K562 (cell line): ENCODE measurements around the gene HSD17B12. TPM values are rescaled to one million over a fixed set of nuclear protein-coding genes. Genes with fewer than 3 reads are reported as not detected.

Experiments
- ATAC-seq: fragments of 200-7000 bp; cut with Tn5 transposase; 3 replicates; pipeline ENCODE4 v1.9.1; 2020; ENCODE audit warnings: moderate library complexity
- BruUV-seq: library from RNA; stranded (reverse); fragments of 400-500 nt; replicated peaks from 2 replicates; lab custom pipeline; 2021; lab: Mats Ljungman, UMichigan
- CTCF ChIA-PET: fragments of 300-600 bp; formaldehyde crosslinking; extraction: SDS; loops from one replicate; lab custom pipeline; 2021; ENCODE audit warnings: low intra/inter-chr PET ratio; lab: Yijun Ruan, JAX
- POLR2A ChIA-PET: fragments of 300-600, 350-650 bp; sonication (Branson Sonifier 250); formaldehyde crosslinking; extraction: SDS; loops from one replicate; lab custom pipeline; 2021; ENCODE audit warnings: antibody characterized with exemption, inconsistent platforms; lab: Yijun Ruan, JAX
- DNase-seq, 4 experiments: peaks; one replicate each; pipeline versions ENCODE4 v3.0.0 to v3.0.0-alpha.2; 2011 to 2018; ENCODE audit warnings: low spot score in 3 of 4, mixed read lengths in 3 of 4; ENCODE audit errors: extremely low read depth in 1 of 4
- FAIRE-seq: peaks from 2 replicates; lab custom pipeline; 2011; peaks lifted over from hg19 to GRCh38; lab: Jason Lieb, UNC
- H2AFZ ChIP-seq: 2 replicates; pipeline ENCODE4 v1.6.0; 2011; ENCODE audit warnings: low read depth, low read length, control low read depth, inconsistent platforms
- H3K27ac ChIP-seq: fragments of 200-600 bp; 3 replicates; pipeline ENCODE4 v1.8.0; 2011; ENCODE audit warnings: low read depth, mild to moderate bottlenecking, control low read depth, inconsistent platforms, low read length, moderate library complexity, mixed read lengths; ENCODE audit errors: extremely low read depth
- H3K27me3 ChIP-seq, 2 experiments: fragments of 300-600 bp in 1 of 2; 2 replicates in 1 of 2; 3 replicates in 1 of 2; pipeline versions ENCODE4 v1.6.0 to v1.8.0; 2011; ENCODE audit warnings: inconsistent platforms in 2 of 2, low read length in 2 of 2, mild to moderate bottlenecking in 1 of 2, mixed read lengths in 1 of 2, moderate library complexity in 1 of 2; ENCODE audit not compliant: control insufficient read depth in 2 of 2, insufficient read depth in 2 of 2
- H3K36me3 ChIP-seq: fragments of 300-600 bp; 3 replicates; pipeline ENCODE4 v1.8.0; 2011; ENCODE audit warnings: mild to moderate bottlenecking, low read length, inconsistent platforms; ENCODE audit not compliant: control insufficient read depth, insufficient read depth
- H3K4me1 ChIP-seq, 2 experiments: fragments of 200-600 bp in 1 of 2; replicated peaks in 1 of 2; 2 replicates in 1 of 2; 3 replicates in 1 of 2; pipeline versions ENCODE4 v1.5.1 to v1.8.0; 2011; ENCODE audit warnings: inconsistent platforms in 2 of 2, low read length in 2 of 2, mild to moderate bottlenecking in 1 of 2, mixed read lengths in 1 of 2, moderate library complexity in 1 of 2; ENCODE audit not compliant: control insufficient read depth in 2 of 2, insufficient read depth in 2 of 2
- H3K4me2 ChIP-seq: 2 replicates; pipeline ENCODE4 v1.6.1; 2011; ENCODE audit warnings: low read length, control low read depth, inconsistent platforms, mixed read lengths; ENCODE audit not compliant: insufficient read depth
- H3K4me3 ChIP-seq: fragments of 200-600 bp; sonication (generic), shearing (Covaris generic); 2 replicates; pipeline ENCODE4 v1.5.1; 2016; ENCODE audit warnings: control low read depth, inconsistent platforms
- H3K79me2 ChIP-seq: fragments of 200-600 bp; 3 replicates; pipeline ENCODE4 v1.8.0; 2011; ENCODE audit warnings: low read length, inconsistent platforms; ENCODE audit not compliant: control insufficient read depth, insufficient read depth
- H3K9ac ChIP-seq, 2 experiments: 2 replicates each; pipeline versions ENCODE4 v1.6.0 to v1.6.1; 2011; ENCODE audit warnings: low read depth in 2 of 2, low read length in 2 of 2, control low read depth in 1 of 2, inconsistent platforms in 1 of 2, mild to moderate bottlenecking in 1 of 2, mixed read lengths in 1 of 2; ENCODE audit not compliant: insufficient read depth in 1 of 2
- H3K9me1 ChIP-seq: one replicate; pipeline ENCODE4 v1.6.0; 2011; ENCODE audit warnings: inconsistent platforms, mild to moderate bottlenecking, low read length, moderate library complexity; ENCODE audit not compliant: control insufficient read depth, insufficient read depth
- H3K9me3 ChIP-seq: replicated peaks from 2 replicates; pipeline ENCODE4 v1.5.1; 2011; ENCODE audit warnings: low read depth, low read length, inconsistent platforms; ENCODE audit not compliant: control insufficient read depth, insufficient read depth
- H4K20me1 ChIP-seq: replicated peaks from 2 replicates; pipeline ENCODE4 v1.6.1; 2011; ENCODE audit warnings: low read length, inconsistent platforms, mixed read lengths; ENCODE audit not compliant: control insufficient read depth, insufficient read depth
- ATF7 ChIP-seq: fragments of 450-650 bp; IDR thresholded peaks from 2 replicates; pipeline ENCODE4 v1.7.1; 2014; ENCODE audit warnings: mild to moderate bottlenecking, moderate library complexity
- BDP1 ChIP-seq: IDR thresholded peaks from 3 replicates; pipeline ENCODE4 v1.6.1; 2011; ENCODE audit not compliant: insufficient read length, insufficient read depth
- HDAC3 ChIP-seq: fragments of 450-650 bp; IDR thresholded peaks from 2 replicates; pipeline ENCODE4 v1.6.1; 2018; ENCODE audit warnings: borderline replicate concordance, mild to moderate bottlenecking, moderate library complexity; ENCODE audit not compliant: partially characterized antibody
- KLF16 ChIP-seq: IDR thresholded peaks from 2 replicates; pipeline ENCODE4 v1.6.1; 2016; ENCODE audit warnings: antibody characterized with exemption
- PURB ChIP-seq: sonication (generic); formaldehyde crosslinking; IDR thresholded peaks from 2 replicates; pipeline ENCODE4 v1.9.0; 2021; ENCODE audit warnings: low read depth, mild to moderate bottlenecking, missing genetic modification reagents
- SIRT6 ChIP-seq: IDR thresholded peaks from one replicate; pipeline ENCODE4 v1.6.1; 2012; ENCODE audit warnings: low read depth, mild to moderate bottlenecking, control low read depth, inconsistent platforms, low read length, moderate library complexity
- SMARCC2 ChIP-seq: fragments of 450-650 bp; IDR thresholded peaks from 2 replicates; pipeline ENCODE4 v1.6.1; 2017; ENCODE audit warnings: antibody characterized with exemption, moderate library complexity, mild to moderate bottlenecking, low read depth
- SMC3 ChIP-seq: conservative IDR thresholded peaks from 2 replicates; pipeline ENCODE4 v1.6.1; 2011; ENCODE audit warnings: low read depth, low read length, improper control_type of control experiment; ENCODE audit not compliant: insufficient read depth
- SRF ChIP-seq, 2 experiments: fragments of 250-450, 450-650 bp in 1 of 2; sonication (Bioruptor Pico) in 1 of 2; sonication (generic) in 1 of 2; formaldehyde crosslinking; IDR thresholded peaks; 2 replicates each; pipeline versions ENCODE4 v1.5.0 to v1.5.1; 2020 to 2022; ENCODE audit warnings: mild to moderate bottlenecking in 1 of 2, missing genetic modification reagents in 1 of 2
- THRA ChIP-seq: fragments of 450-650 bp; IDR thresholded peaks from 2 replicates; pipeline ENCODE4 v1.6.1; 2017; ENCODE audit warnings: mild to moderate bottlenecking, moderate library complexity
- ZBTB43 ChIP-seq: sonication (generic); formaldehyde crosslinking; IDR thresholded peaks from 2 replicates; pipeline ENCODE4 v1.8.0; 2023; ENCODE audit warnings: mild to moderate bottlenecking, missing genetic modification reagents
- ZBTB7A ChIP-seq: IDR thresholded peaks from 2 replicates; pipeline ENCODE4 v1.6.1; 2011; ENCODE audit warnings: low read depth, mild to moderate bottlenecking, low read length, moderate library complexity, borderline replicate concordance; ENCODE audit not compliant: control insufficient read depth
- ZC3H4 ChIP-seq: sonication (generic); formaldehyde crosslinking; IDR thresholded peaks from 2 replicates; pipeline ENCODE4 v1.9.0; 2021; ENCODE audit warnings: missing genetic modification reagents, borderline replicate concordance
- ZNF436 ChIP-seq: fragments of 250-450, 450-650 bp; sonication (Bioruptor Pico); formaldehyde crosslinking; IDR thresholded peaks from 2 replicates; pipeline ENCODE4 v1.7.0; 2020; ENCODE audit warnings: mild to moderate bottlenecking
- WGBS: fragments of 100-300 bp; shearing (Covaris generic); methylation state at CpG from one replicate; pipeline ENCODE4 v1.1.6; 2016; ENCODE audit warnings: low coverage, mixed read lengths; ENCODE audit not compliant: insufficient coverage; ENCODE audit errors: missing lambda C conversion rate; 5-methylcytosine and 5-hydroxymethylcytosine counted together
- in situ Hi-C: fragments of 300-500 bp; cut with MboI; formaldehyde crosslinking; loops from 4 replicates; pipeline ENCODE4 v1.15.0; 2018; ENCODE audit warnings: inconsistent platforms, mixed read lengths
- intact Hi-C: fragments of 100-400 bp; cut with micrococcal nuclease; formaldehyde crosslinking; loops from 2 replicates; pipeline ENCODE4 v1.14.2; 2022
- polyA plus RNA-seq, 8 experiments: library from polyadenylated mRNA; depleted of rRNA in 4 of 8; stranded (reverse) in 5 of 8; unstranded in 3 of 8; fragments of >200 nt; fragmentation: Nextera tagmentation in 2 of 8; fragmentation: Illumina TruSeq in 1 of 8; extraction: Ambion mirVana in 2 of 8; extraction: Trizol in 1 of 8; gene quantifications; 2 replicates each; pipeline versions ENCODE4 v1.2.1 to v1.2.3, GENCODE V29; 2011 to 2014; ENCODE audit warnings: inconsistent platforms in 1 of 8, missing spikeins in 1 of 8
- total RNA-seq, 7 experiments: library from RNA; depleted of rRNA in 6 of 7; stranded (reverse); fragments of >200 nt in 6 of 7; fragmentation: Illumina TruSeq in 2 of 7; extraction: Trizol in 2 of 7; gene quantifications; 2 replicates each; pipeline versions ENCODE4 v1.2.1 to v1.2.3, GENCODE V29; 2011 to 2021; ENCODE audit warnings: low replicate concordance in 1 of 7
- TF ChIP-seq, protein P1 (sequence below): sonication (generic); formaldehyde crosslinking; IDR thresholded peaks from 2 replicates; pipeline ENCODE4 v1.8.0; 2022; ENCODE audit warnings: mild to moderate bottlenecking, missing genetic modification reagents, borderline replicate concordance

The HSD17B12 gene
- total and polyA plus RNA-seq, 9 of the 15 experiments (the other 6 are each of a cell fraction or from before 2014, with no cell fraction given), result 9.1 to 34.5 (median 23.3) TPM

DNA sequence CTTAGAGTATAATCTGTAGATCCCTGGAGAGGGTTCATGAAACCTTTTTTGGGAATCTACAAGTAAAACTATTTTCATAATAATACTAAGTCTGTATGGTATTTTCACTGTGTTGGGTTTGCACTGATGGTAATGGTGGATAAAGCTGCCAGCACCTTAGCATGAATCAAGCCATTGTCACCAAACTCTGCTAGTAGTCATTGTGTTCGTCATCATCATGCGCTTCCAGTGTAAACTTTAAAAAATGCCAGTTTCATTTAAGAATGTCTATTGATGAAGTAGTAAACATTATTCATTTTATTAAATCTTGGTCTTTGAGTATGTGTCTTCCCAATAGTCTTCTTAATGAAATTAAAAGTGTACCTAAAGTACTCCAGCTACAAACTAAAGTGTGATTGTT is 215.1 kb downstream of the HSD17B12 start:
- Histone ChIP-seq H3K4me2 (no peak overlapping the region), H3K79me2 (no peaks in the 10 kb centered on the region), H3K27ac (no peak overlapping the region), H3K4me3 (no peak overlapping the region), H4K20me1 (no peaks in the 10 kb centered on the region), H3K36me3 (peaks cover 53% of the 10 kb centered on the region; the same call in 2 of the 3 replicates), H3K27me3 (no peaks in the 10 kb centered on the region), H3K9me1 (no peaks in the 10 kb centered on the region)
- intact Hi-C loops, result no loop called here
- in situ Hi-C loops, result loop anchor here (5.0 kb wide), 1 partner anchor 147 kb away; no protein-coding TSS in a partner anchor
- POLR2A ChIA-PET, result interaction anchor here (0.7 kb wide), 1 partner anchor 46 kb away, joined by 6 read pairs; no protein-coding TSS in a partner anchor
- no TSS peak for BruUV-seq
- DNase-seq, result no peak
- CTCF ChIA-PET, result no interaction called here
- ATAC-seq, result no peak
- no peak for TF ChIP-seq HDAC3
- TF ChIP-seq SMC3, result no peak
- TF ChIP-seq ZBTB43 (CRISPR knock-in tag), result no peak
- no peak for TF ChIP-seq THRA
- no peak for TF ChIP-seq ZNF436 (CRISPR knock-in tag)
- TF ChIP-seq PURB (CRISPR knock-in tag), result no peak
- TF ChIP-seq, protein P1, sequence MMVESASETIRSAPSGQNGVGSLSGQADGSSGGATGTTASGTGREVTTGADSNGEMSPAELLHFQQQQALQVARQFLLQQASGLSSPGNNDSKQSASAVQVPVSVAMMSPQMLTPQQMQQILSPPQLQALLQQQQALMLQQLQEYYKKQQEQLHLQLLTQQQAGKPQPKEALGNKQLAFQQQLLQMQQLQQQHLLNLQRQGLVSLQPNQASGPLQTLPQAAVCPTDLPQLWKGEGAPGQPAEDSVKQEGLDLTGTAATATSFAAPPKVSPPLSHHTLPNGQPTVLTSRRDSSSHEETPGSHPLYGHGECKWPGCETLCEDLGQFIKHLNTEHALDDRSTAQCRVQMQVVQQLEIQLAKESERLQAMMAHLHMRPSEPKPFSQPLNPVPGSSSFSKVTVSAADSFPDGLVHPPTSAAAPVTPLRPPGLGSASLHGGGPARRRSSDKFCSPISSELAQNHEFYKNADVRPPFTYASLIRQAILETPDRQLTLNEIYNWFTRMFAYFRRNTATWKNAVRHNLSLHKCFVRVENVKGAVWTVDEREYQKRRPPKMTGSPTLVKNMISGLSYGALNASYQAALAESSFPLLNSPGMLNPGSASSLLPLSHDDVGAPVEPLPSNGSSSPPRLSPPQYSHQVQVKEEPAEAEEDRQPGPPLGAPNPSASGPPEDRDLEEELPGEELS (CRISPR knock-in tag), result no peak
- no peak for TF ChIP-seq ATF7
- TF ChIP-seq BDP1, result no peak
- TF ChIP-seq SIRT6, result no peak
- no peak for TF ChIP-seq ZC3H4
- TF ChIP-seq SRF (CRISPR knock-in tag; IDR thresholded peaks at IDR 0.05), result no peak
- TF ChIP-seq ZBTB7A, result no peak
- TF ChIP-seq KLF16, result no peak
- TF ChIP-seq SMARCC2, result no peak
- TF ChIP-seq, all 486 proteins: peak for 0
- WGBS, result 70% methylated on average over 2 of the region's 2 CpGs
- FAIRE-seq, result no peak
- Histone ChIP-seq H2AFZ (no peak overlapping the region), H3K4me1 (no peaks in the 10 kb centered on the region), H3K9ac (no peak overlapping the region), H3K9me3 (no peaks in the 10 kb centered on the region; the same call in 1 of the 2 replicates)
